ENCODE data around the gene IFI30. TPM values are rescaled to one million over a fixed set of nuclear protein-coding genes. Genes with fewer than 3 reads are reported as not detected.

The IFI30 gene
- polyA plus RNA-seq, 3 donors: 12.0 to 19.8 (median 17.6) TPM

- no peak for DNase-seq (ENCODE audit: low read depth in 3 of 3, low spot score in 2 of 3)
These were observed 2.8 kb upstream of the IFI30 start for GRCh38 chr19:18170714-18171255.

- DNase-seq (ENCODE audit: low read depth in 3 of 3, low spot score in 2 of 3): no peak
These were observed 1.8 kb upstream of the IFI30 start for GRCh38 chr19:18171605-18172327.

GRCh38 chr19:18172331-18173053 lies 1.1 kb upstream of the IFI30 start:
- DNase-seq (ENCODE audit: low read depth in 3 of 3, low spot score in 2 of 3): no peak

DNA sequence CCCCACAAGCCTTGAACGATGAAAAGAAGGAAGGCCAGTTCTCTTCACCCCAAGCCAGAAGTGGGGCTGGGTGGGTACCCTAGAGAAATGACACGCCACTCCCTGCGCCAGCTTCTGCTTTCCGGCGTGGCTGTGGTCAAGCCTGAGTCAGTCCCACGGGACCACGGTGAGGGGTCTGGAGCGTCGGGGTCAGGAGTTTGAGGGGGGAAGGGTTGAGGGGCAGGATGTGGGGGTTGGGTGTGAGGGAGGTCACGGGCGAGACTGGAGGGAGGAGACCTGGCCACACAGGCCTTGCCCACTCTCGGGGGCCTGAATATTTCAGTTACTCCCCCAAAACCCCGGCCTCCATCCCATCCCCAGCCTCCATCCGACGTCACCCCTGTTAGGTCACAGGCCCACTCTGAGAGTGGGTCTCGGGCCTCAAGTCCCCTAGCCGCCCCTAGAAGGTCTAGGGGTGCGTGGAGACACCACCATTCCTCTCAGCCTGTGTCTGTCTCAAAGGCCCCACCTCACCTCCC lies 500 bp upstream of the IFI30 start:
- DNase-seq (ENCODE audit: low read depth in 3 of 3, low spot score in 2 of 3): no peak

DNA sequence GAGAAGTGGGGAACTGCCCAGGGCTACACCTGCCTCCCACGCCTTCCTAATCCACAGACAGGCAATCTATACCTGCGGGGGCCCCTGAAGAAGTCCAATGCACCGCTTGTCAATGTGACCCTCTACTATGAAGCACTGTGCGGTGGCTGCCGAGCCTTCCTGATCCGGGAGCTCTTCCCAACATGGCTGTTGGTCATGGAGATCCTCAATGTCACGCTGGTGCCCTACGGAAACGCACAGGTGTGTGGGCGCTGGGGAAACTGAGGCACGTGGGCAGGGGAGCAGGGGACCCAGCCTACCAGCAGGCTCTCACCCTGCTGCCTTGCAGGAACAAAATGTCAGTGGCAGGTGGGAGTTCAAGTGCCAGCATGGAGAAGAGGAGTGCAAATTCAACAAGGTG lies 1.4 kb downstream of the IFI30 start:
- DNase-seq (ENCODE audit: low read depth in 3 of 3, low spot score in 2 of 3): no peak

DNA sequence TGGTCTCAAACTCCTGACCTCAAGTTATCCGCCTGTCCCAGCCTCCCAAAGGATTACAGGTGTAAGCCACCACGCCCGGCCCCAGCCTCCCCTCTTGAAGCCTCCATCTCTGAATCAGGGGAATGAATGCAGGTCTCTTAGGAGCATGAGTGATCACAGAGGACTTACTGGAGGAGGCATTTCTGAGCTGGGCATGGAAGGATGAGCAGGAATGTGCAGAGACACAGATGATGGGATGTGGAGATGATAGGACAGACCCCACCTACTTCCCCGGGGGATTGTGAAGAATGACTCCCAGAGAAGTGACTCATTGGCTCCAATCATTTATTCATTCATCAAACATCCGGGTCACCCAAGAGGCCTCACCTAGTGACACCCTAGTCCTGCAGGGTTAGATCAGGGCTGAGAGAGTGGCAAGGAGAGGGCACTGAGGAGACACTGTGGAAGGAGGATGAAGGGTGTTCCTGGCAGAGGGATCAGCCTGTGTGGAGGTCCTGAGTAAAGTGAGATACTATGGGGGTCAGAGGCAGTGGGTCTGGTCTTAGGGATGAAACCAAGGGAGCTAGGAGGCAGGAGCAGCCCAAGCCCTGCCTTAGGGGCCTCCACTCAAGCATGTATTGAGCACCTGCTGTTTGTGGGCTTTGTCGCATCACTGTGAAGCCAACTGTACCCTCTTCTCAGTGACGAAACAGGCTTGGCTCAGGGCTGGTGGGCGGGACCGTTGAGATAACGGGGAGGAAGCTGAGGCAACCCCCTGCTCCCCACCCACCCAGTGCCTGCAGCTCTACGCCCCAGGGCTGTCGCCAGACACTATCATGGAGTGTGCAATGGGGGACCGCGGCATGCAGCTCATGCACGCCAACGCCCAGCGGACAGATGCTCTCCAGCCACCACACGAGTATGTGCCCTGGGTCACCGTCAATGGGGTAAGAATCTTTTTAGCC lies 3.0 kb downstream of the IFI30 start:
- no peak for DNase-seq (ENCODE audit: low read depth in 3 of 3, low spot score in 2 of 3)

DNA sequence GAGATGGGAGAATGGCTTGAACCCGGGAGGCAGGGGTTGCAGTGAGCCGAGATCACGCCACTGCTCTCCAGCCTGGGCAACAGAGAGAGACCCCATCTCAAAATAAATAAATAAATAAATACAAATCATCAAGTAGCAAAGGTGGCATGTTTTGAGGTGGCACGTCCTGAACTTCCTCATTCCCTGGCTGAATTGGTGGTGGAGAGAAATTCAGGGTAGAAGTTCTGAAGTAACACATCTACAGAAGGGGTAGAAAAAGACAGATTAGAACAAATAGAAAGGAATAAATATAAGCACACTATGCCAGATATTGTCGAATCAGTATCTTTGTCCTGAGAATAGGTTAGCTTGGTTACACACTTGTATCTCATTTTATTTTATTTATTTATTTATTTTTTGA lies 6.3 kb downstream of the IFI30 start:
- DNase-seq (ENCODE audit: low read depth in 3 of 3, low spot score in 2 of 3): no peak

GRCh38 chr19:18183529-18183928 lies 9.9 kb downstream of the IFI30 start:
- no peak for DNase-seq (ENCODE audit: low read depth in 3 of 3, low spot score in 2 of 3)

DNA sequence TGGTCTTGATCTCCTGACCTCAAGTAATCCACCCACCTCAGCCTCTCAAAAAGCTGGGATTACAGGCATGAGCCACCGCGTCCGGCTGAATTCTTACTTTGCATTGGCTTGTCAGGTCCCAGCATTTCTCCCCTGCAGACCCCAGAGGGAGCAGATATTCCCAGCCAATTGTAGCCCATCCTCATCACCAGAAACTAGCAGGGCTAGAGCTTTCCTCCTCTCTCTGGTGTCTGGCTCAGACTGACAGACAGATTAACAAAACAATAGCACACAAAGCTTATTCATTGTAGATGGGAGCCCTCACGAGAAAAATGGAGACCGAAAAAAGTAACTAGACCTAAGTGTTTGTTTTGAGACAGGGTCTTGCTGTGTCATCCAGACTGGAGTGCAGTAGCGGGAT lies 11.9 kb downstream of the IFI30 start:
- DNase-seq (ENCODE audit: low read depth in 3 of 3, low spot score in 2 of 3): no peak

DNA sequence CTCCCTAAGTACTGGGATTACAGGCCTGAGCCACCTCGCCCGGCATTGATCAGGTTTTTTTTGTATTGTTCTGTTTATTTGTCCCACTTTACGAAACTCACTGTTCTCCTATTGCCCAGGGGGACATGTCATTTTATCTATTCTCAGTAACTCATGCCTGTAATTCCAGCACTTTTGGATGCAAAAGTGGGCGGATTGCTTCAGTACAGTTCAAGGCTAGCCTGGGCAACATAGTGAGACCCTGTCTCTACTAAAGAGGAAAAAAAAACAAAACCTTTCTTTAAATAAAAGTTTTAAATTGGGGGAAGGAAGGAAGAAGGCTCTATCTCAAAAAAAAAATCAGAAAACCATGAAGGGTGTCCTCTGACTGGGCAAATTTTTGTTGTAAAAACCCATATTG lies 16.7 kb downstream of the IFI30 start:
- DNase-seq (ENCODE audit: low read depth in 3 of 3, low spot score in 2 of 3): no peak

DNA sequence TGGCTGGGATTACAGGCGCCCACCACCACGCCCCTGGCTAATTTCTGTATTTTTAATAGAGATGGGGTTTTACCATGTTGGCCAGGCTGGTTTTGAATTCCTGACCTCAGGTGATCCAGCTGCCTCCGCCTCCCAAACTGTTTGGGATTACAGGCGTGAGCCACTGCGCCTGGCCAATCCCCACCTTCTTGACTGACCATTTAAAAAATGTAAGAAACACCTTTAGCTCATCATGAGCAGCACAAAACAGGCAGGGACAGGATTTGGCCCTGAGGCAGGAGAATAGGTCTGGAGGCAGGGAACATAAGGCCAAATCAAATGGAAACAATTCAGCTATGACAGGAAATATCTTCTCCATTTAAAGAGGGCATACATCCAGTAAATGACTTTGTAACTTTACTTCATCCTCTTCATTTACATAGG lies 18.0 kb downstream of the IFI30 start:
- no peak for DNase-seq (ENCODE audit: low read depth in 3 of 3, low spot score in 2 of 3)

GRCh38 chr19:18192673-18193387 lies 19.2 kb downstream of the IFI30 start, which contains the start of gene MPV17L2:
Gene MPV17L2 (plus strand): TSS chr19:18193218. CDS start chr19:18193282, 64 bp downstream.
- peak; percentile 99 for DNase-seq (ENCODE audit: low read depth in 3 of 3, low spot score in 2 of 3)

DNA sequence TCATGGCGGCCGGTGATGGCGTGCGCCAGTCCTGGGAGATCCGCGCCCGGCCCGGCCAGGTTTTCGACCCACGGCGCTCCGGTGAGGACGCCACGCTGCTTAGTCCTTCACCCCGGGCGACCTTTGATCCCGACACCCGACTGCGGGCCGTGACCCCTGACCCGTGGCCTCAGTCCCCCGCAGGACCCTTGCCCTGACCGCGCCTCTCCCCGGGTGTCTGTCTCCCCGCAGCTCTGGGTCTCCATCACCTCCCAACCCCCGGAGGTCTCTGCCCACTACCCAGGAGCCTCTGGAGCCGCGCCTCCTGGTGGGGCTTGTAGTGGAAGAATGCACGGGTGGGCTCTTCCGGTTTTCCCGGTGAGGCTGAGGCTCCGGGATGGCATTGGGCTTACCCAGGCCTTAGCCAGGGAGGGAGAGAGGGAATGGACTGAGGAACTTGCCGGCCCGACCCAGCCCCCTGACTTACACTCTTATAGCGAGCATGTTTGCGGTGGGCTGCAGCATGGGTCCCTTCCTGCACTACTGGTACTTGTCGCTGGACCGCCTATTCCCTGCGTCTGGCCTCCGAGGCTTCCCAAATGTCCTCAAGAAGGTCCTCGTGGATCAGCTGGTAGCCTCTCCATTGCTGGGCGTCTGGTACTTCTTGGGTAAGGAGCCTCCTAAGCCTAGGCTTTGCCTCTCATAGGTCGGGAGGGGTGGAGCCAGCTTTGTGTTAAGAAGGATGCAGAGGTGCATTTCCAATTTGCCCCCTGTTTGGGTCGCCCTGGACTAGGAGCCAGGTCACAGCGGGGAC lies 20.0 kb downstream of the IFI30 start:
- no peak for DNase-seq (ENCODE audit: low read depth in 3 of 3, low spot score in 2 of 3)

- no peak for DNase-seq (ENCODE audit: low read depth in 3 of 3, low spot score in 2 of 3)
These were observed 20.5 kb downstream of the IFI30 start for GRCh38 chr19:18194181-18194530.

DNA sequence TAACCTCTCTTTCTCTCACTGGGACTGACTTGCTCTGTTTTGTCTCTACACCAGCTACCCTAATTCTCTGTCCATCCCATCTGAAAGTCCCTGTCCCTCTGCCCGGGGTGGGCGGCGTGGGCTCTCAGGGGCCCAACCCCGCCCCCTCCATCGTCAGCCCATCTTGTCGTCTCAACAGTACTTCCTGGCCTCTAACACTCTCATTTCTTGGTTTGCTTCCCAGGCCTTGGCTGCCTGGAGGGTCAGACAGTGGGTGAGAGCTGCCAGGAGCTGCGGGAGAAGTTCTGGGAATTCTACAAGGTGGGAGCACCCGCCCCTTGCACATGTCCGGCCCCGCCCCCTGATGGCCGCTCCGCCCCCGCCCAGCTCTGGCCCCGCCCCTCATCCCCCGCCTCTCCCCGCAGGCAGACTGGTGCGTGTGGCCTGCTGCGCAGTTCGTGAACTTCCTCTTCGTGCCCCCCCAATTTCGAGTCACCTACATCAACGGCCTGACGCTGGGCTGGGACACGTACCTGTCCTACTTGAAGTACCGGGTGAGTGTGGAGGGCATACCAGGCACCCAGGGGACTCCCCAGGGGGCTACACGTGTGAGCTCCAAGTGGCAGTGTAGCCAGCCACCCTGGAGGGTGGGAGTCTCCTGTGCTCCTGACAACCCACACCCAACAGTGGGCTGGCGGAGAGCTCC lies 21.1 kb downstream of the IFI30 start:
- no peak for DNase-seq (ENCODE audit: low read depth in 3 of 3, low spot score in 2 of 3)

DNA sequence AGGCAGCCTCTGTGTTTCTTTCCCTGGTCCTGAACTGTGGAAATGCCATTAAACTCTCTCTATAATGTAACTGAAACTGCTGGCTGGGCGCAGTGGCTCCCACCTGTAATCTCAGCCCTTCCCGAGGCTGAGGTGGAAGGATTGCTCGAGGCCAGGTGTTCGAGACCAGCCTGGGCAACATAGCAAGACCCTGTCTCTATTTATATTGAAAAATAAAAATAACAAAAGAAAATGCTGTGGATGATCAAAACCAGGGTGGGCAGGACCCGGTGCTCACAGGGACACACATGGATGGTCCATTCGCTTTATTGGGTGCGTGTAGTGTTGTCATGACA lies 22.9 kb downstream of the IFI30 start:
- no peak for DNase-seq (ENCODE audit: low read depth in 3 of 3, low spot score in 2 of 3)

DNA sequence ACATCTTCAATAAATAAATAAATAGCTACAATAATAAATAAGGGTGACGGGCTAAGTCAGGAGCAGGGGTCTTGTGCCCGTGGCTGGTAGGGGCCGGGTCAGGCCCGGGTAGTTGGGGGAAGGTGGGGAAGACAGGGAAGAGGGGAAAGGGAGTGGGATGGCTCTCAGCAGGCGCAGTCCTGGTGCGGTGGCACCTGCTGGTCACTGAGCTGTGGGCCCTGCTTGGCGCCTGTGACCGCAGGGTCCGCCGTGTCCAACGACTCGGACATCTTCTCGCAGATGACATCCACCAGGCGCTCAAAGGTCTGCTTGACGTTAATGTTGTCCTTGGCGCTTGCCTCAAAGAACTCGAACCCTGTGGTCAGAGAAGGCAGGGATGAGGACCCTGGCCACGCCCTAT lies 23.7 kb downstream of the IFI30 start:
- DNase-seq (ENCODE audit: low read depth in 3 of 3, low spot score in 2 of 3): no peak

DNA sequence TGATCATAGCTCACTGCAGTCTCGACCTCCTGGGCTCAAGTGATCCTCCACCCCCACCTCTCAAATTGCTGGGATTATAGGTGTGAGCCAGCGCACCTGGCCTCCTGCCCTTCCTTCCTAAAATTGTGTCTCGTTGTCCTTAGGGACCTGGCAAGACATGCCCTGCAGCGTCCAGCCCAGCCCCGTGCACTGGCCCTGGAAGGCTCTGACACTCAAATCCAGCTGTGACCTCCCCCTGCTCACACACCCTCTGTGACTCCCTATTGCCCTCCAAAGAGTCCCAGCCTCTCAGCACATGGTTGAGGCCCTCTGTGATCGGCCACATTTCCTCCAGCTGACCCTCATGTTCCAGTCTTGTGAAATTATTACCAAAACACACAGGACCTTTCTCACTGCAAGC lies 24.3 kb downstream of the IFI30 start:
- no peak for DNase-seq (ENCODE audit: low read depth in 3 of 3, low spot score in 2 of 3)

- no peak for DNase-seq (ENCODE audit: low read depth in 3 of 3, low spot score in 2 of 3)
These were observed 24.8 kb downstream of the IFI30 start for GRCh38 chr19:18198374-18198773.
